Measurements from ENCODE around the gene LRIG1. TPM values are rescaled to one million over a fixed set of nuclear protein-coding genes. Genes with fewer than 3 reads are reported as not detected.

LRIG1 gene
- total and polyA plus RNA-seq, 2 experiments from 2014 or later: 8.2 to 13.3 TPM

- Histone ChIP-seq H3K27ac (no peak overlapping the region), H3K9me2 (replicated peaks; ENCODE audit: insufficient read depth) (no peaks in the 10 kb centered on the region), H3K9me3 (ENCODE audit: low read depth) (no peaks in the 10 kb centered on the region), H4K20me1 (ENCODE audit: insufficient read depth, poor library complexity, severe bottlenecking) (no peaks in the 10 kb centered on the region), H3K4me2 (no peak overlapping the region), H3K36me3 (replicated peaks; ENCODE audit: insufficient read depth, low read depth) (no peaks in the 10 kb centered on the region), H3K27me3 (no peaks in the 10 kb centered on the region), H3K4me3 (no peak overlapping the region), H2AFZ (no peak overlapping the region), H3K4me1 (ENCODE audit: insufficient read depth) (peaks cover under 1% of the 10 kb centered on the region), H3K79me2 (no peaks in the 10 kb centered on the region)
- 95% methylated on average over 5 of the region's 5 CpGs for WGBS (ENCODE audit: low lambda C conversion rate, missing lambda C conversion rate)
- no peak for DNase-seq (ENCODE audit: low spot score)
- TF ChIP-seq EZH2phosphoT487 (IDR thresholded peaks at IDR 0.05; ENCODE audit: low read depth, severe bottlenecking, unreplicated experiment): no peak
- TF ChIP-seq EZH2 (IDR thresholded peaks at IDR 0.05; ENCODE audit: borderline replicate concordance): no peak
- no peak for TF ChIP-seq CTCF (IDR thresholded peaks at IDR 0.05; ENCODE audit: poor library complexity)
These were observed 94.7 kb downstream of the LRIG1 start for GRCh38 chr3:66406163-66406562.

DNA sequence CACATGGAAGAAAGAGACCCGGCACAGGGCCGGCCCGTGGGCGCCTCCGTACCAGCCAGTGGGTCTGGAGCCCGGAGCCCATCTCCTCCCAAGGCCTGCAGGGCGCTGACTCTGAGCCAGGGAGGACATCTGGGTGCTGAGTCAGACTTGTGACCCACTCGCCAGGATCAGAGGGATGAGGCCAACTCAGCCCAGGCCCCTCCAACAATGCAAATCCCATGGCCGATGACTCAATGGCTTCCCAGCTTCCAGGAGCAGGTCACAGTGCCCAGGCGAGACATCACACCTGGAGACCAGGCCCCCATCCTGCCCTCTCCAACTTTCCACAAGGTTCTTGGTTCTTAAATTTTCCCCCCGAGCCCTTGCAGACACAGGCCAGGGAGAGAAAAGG is 95.1 kb downstream of the LRIG1 start:
- TF ChIP-seq EZH2 (IDR thresholded peaks at IDR 0.05; ENCODE audit: borderline replicate concordance): no peak
- TF ChIP-seq EZH2phosphoT487 (IDR thresholded peaks at IDR 0.05; ENCODE audit: low read depth, severe bottlenecking, unreplicated experiment): no peak
- TF ChIP-seq CTCF (IDR thresholded peaks at IDR 0.05; ENCODE audit: poor library complexity): no peak
- Histone ChIP-seq H2AFZ (no peak overlapping the region), H4K20me1 (ENCODE audit: insufficient read depth, poor library complexity, severe bottlenecking) (no peaks in the 10 kb centered on the region), H3K79me2 (no peaks in the 10 kb centered on the region), H3K4me2 (no peak overlapping the region), H3K4me1 (ENCODE audit: insufficient read depth) (peaks cover 6% of the 10 kb centered on the region), H3K27me3 (no peaks in the 10 kb centered on the region), H3K36me3 (replicated peaks; ENCODE audit: insufficient read depth, low read depth) (no peaks in the 10 kb centered on the region), H3K9me3 (ENCODE audit: low read depth) (no peaks in the 10 kb centered on the region), H3K9me2 (replicated peaks; ENCODE audit: insufficient read depth) (no peaks in the 10 kb centered on the region), H3K27ac (no peak overlapping the region), H3K4me3 (no peak overlapping the region)
- WGBS (ENCODE audit: low lambda C conversion rate, missing lambda C conversion rate): 93% methylated on average over 11 of the region's 11 CpGs
- DNase-seq (ENCODE audit: low spot score): no peak

DNA sequence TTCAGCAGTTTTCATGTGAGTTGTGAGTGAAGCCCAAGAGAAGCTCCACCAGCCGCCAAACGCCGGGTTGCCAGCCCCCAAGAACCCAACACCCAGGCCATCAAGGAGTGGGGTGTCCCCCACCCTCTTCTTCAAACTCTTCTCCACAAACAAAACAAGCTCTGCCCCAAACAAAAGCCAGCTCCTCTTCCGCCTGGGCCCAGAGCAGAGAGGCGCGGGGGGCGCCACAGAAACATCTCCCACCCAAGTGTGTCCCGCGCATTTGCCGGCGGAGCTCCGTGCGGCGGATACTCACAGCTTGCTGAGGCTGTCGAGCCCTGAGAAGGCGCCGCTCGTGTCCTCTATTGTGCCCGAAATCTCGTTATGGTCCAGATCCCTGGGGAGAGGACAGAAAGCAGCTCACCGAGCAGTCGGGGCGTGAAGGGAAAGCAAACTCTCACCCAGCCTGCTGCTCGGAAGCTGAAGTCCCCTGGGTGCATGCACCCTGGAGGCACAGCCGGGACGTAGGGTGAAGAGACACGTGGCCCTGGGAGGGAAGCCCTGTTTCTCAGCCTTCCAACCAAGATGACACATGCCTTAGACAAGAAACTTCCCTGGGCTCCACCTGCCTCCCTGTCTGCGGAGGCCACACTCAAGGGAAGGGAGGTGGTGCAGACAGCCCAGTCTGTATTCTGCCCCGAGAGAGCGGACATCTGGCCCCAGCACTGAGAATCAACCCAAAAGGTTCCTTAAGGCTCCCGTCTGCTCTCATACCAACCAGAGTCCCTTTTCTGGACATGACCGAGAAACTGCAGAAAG is 95.7 kb downstream of the LRIG1 start:
- H3K9me2 ChIP-seq (replicated peaks; ENCODE audit: insufficient read depth): no peaks in the 10 kb centered on the region
- DNase-seq (ENCODE audit: low spot score): no peak
- no peak for TF ChIP-seq EZH2 (IDR thresholded peaks at IDR 0.05; ENCODE audit: borderline replicate concordance)
- no peak for TF ChIP-seq EZH2phosphoT487 (IDR thresholded peaks at IDR 0.05; ENCODE audit: low read depth, severe bottlenecking, unreplicated experiment)
- H3K9me3 ChIP-seq (ENCODE audit: low read depth): no peaks in the 10 kb centered on the region
- no peak overlapping the region for H2AFZ ChIP-seq
- WGBS (ENCODE audit: low lambda C conversion rate, missing lambda C conversion rate): 97% methylated on average over 23 of the region's 32 CpGs
- no peak overlapping the region for H3K4me3 ChIP-seq
- H3K27me3 ChIP-seq: no peaks in the 10 kb centered on the region
- no peak overlapping the region for H3K27ac ChIP-seq
- H3K4me2 ChIP-seq: no peak overlapping the region
- no peaks in the 10 kb centered on the region for H3K79me2 ChIP-seq
- H3K36me3 ChIP-seq (replicated peaks; ENCODE audit: insufficient read depth, low read depth): no peaks in the 10 kb centered on the region
- H4K20me1 ChIP-seq (ENCODE audit: insufficient read depth, poor library complexity, severe bottlenecking): no peaks in the 10 kb centered on the region
- H3K4me1 ChIP-seq (ENCODE audit: insufficient read depth): peaks cover 6% of the 10 kb centered on the region

DNA sequence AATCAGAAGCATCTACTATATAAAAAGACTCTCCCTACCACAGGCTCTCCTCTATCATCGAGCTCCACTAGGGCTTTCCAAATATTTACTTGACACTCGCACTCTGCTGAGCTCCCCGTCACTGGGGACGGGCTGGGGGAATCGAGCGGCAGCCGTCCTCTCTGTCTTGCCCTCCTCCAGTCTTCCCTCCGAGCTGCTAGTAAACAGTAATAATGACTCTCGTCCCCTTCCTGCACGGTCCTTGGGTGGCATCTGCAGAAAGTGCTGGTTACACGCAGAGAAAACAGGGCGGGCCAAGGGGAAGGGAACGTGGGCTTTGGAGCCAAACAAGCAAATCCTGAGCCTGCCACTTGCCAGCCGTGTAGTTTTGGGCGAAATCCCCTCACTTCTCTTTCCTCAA is 96.6 kb downstream of the LRIG1 start:
- Histone ChIP-seq H3K4me1 (ENCODE audit: insufficient read depth) (peaks cover 6% of the 10 kb centered on the region), H3K79me2 (no peaks in the 10 kb centered on the region)

More for the DNA sequence above, 96.6 kb downstream of the LRIG1 start:
- H3K27me3 ChIP-seq: no peaks in the 10 kb centered on the region
- DNase-seq (ENCODE audit: low spot score): no peak
- no peak overlapping the region for H3K27ac ChIP-seq
- H3K9me3 ChIP-seq (ENCODE audit: low read depth): no peaks in the 10 kb centered on the region
- H4K20me1 ChIP-seq (ENCODE audit: insufficient read depth, poor library complexity, severe bottlenecking): no peaks in the 10 kb centered on the region
- no peaks in the 10 kb centered on the region for H3K36me3 ChIP-seq (replicated peaks; ENCODE audit: insufficient read depth, low read depth)
- H3K4me2 ChIP-seq: no peak overlapping the region
- H3K9me2 ChIP-seq (replicated peaks; ENCODE audit: insufficient read depth): no peaks in the 10 kb centered on the region
- no peak overlapping the region for H2AFZ ChIP-seq
- TF ChIP-seq EZH2phosphoT487 (IDR thresholded peaks at IDR 0.05; ENCODE audit: low read depth, severe bottlenecking, unreplicated experiment) (no peak), CTCF (IDR thresholded peaks at IDR 0.05; ENCODE audit: poor library complexity) (no peak), EZH2 (IDR thresholded peaks at IDR 0.05; ENCODE audit: borderline replicate concordance) (no peak)
- WGBS (ENCODE audit: low lambda C conversion rate, missing lambda C conversion rate): 45% methylated on average over 15 of the region's 15 CpGs
- no peak overlapping the region for H3K4me3 ChIP-seq
